Embryonic facial prominence (tissue), 1 donor: ENCODE results near the gene ARMH3.
"Not testable (repeated sequence)": the region's sequence is repeated elsewhere in the genome, so short reads cannot be mapped to it uniquely, and the experiment has no call there.

Experiments
- DNase-seq: peaks from one replicate; pipeline ENCODE4 v3.0.0-alpha.2; 2016; ENCODE audit errors: extremely low spot score

The ARMH3 gene

DNA sequence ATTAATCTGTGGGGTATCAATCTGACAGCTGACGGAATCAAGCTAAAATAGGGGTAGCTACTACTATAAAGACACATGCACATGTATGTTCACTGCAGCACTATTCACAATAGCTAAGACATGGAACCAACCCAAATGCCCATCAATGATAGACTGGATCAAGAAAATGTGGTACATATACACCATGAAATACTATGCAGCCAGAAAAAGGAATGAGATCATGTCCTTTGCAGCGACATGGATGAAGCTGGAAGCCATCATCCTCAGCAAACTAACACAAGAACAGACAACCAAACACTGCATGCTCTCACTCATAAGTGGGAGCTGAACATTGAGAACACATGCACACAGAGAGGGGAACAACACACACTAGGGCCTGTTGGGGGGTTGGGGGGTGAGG, 75.3 kb downstream of the ARMH3 start:
- not testable (repeated sequence) for DNase-seq

GRCh38 chr10:101974091-101974971, 81.6 kb downstream of the ARMH3 start:
- no peak for DNase-seq

GRCh38 chr10:101972761-101973160, 83.2 kb downstream of the ARMH3 start:
- no peak for DNase-seq

GRCh38 chr10:101969412-101969922, 86.5 kb downstream of the ARMH3 start:
- DNase-seq: no peak

DNA sequence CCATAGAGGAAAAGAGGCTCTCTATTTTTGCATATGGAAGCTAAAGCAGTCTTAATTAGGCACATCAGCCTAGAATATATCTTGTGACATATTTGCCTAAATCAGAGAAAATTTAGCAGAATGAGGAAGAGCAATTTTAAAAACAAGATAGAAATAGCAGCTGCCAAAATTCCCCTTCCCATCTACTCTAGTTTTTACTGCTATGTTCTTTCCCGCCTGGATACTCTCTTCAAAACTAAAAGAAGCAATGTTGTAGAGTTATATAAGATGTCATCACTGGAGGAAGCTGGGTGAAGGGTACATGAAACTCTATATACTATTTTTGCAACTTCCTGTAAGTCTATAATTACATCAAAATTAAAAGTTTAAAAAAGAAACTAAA, 87.0 kb downstream of the ARMH3 start:
- no peak for DNase-seq

- no peak for DNase-seq
Observed at GRCh38 chr10:101968286-101968939, 87.6 kb downstream of the ARMH3 start.

DNA sequence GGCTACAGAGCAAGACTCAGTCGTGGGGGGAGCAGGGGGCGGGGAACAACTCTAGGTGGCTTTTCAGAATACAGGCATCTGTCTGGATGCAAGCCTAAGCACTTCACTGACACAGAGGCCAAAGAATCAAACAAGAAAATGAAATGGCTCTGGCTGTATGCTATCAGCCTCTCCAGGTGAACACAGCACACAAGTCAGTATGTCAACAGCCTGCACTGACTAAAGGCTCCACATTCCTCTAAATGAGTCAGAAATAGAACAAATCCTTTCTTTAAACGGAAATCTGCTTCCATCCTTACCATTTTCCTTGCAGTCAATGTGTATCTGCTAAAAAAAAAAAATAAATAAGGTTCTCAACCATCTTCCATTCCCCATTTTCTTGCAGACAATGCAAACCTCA, 88.3 kb downstream of the ARMH3 start:
- DNase-seq: no peak

DNA sequence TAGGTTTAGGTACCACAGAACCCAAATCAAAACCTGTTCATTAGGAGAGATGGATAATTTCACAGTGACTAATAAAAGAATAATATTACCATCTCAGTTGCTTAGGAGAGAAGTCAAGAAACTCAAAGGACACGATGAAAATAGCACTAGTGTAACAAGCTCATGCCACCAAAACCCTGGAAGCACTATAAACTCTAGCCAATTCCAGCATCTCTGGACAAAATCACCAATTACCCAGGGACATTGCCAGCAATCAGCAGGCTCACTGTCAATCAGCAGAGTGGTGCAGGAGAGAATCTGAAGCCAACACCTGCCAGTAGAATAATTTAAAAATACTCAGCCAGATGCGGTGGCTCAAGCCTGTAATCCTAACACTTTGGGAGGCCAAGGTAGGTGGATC, 88.9 kb downstream of the ARMH3 start:
- DNase-seq: no peak

GRCh38 chr10:101965075-101965765, 90.8 kb downstream of the ARMH3 start:
- no peak for DNase-seq

DNA sequence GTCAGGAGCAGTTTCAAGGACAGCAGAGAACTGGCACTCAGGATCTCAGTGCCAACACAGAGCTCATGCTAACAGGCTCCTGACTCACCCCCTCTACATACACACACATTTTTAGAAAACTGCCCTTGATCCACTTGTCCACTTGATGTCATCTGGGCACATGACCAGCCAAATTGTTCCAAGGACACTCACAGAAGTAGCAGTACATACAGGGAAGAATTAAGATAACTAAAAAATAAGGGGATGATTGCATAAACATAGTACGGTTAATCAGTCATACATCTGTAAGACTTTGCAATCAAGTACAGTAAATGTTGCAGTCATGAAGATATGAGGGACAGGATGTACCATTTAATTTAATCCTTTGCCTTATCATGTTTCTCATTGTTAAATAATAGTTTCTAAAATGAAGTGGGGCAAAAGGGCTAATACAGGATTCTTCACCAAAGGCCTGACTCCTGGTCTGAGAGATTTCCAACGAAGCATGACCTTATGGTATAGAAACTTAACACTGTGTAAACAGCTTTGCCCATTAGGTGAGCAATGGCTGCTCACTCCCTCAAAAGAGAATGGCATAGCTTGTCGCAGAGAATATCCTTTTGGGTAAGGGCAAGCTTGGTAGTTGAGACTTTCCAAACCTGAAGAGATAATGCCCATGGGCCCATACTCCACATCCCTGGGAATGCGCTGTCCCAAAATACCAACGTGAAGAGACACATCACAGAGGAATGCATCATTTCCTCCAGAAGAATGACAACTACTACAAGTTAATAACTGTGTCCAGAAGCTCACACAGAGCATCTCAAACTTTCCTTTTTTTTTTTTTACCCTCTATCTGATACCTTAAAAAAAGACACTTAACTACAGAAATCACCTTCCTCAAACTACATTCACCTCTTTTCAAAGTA, 94.1 kb downstream of the ARMH3 start:
- DNase-seq: no peak

DNA sequence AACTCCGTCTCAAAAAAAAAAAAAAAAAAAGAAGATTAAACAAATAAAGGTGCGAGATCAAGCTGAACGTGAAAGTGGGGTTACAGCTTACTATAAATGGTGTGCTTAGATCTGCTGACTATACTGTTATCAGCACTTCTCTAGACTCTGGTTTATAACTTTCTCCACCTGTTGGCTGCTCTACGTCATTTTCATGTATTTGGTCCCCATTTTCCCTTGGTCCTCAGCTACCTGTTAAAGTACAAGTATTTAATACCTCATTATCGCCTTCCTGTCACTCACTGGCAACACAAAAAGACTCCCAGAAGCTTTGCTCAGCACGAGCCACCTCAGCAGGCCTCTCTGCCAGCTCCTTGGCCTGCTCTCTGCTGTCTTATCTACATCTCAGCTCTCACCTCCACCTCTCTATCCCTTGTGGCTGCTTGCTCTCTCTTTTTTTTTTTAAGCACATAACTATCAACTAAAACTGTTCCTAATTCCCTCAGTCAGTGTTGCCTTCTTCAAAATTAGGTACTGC, 95.0 kb downstream of the ARMH3 start:
- DNase-seq: no peak

- DNase-seq: no peak
Observed at GRCh38 chr10:101959346-101959916, 96.5 kb downstream of the ARMH3 start.

GRCh38 chr10:101958691-101959090, 97.3 kb downstream of the ARMH3 start:
- DNase-seq: no peak

GRCh38 chr10:101956898-101957297, 99.1 kb downstream of the ARMH3 start:
- DNase-seq: no peak

GRCh38 chr10:101956117-101956516, 99.9 kb downstream of the ARMH3 start:
- DNase-seq: no peak

- no peak for DNase-seq
Observed at GRCh38 chr10:101952191-101952590, 103.8 kb downstream of the ARMH3 start.

DNA sequence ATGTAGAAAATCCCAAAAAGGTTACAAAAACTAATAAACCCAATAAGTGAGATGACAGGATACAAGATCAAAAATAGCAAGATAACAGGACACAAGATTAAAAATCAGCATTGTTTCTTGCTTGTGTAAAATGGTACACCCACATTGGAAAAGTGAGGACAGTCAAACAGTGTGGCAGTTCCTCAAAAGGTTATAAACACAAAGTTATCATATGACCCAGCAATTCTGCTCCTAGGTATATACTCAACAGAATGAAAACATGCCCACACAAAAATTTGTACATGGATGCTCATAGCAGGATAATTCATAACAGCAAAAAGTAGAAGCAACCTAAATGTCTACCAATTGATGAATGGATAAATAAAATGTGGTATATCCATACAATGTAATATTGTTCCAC, 105.8 kb downstream of the ARMH3 start:
- no peak for DNase-seq

DNA sequence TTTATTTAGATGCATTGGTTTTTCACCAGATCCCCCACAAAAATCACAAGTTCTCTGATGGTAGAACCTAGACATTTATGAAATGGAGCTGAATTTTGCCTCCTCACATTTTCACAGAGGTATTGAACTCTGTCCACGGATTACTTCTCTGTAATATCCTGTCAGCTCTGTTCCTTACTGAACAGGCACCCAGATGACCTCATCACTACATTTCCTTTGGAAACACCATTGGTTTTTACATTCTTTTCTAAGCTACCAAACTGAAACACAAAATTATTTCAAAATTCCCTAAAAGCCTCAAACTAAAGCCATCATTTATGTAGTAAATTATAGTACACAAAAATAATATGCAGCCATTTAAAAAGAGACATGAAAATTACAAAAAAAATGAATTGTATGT, 114.1 kb downstream of the ARMH3 start:
- DNase-seq: no peak

DNA sequence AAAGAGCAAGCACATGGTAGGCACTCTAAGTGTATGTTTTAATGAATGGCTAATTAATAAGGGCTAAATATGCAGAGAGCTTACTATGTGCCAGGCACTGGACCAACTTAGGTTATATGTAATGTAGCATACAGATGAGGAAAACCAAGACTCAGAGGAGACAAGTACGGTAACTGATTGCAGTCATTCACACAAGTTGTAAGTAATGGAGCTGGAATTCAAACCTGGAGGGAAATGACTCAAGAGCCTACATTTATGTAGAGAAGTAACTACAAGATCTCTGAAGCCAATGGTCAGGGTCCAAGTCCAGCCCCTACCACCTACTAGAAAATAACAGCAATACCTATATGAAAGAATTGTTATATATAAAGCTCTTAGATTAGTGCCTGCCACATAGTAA, 115.1 kb downstream of the ARMH3 start:
- DNase-seq: no peak

DNA sequence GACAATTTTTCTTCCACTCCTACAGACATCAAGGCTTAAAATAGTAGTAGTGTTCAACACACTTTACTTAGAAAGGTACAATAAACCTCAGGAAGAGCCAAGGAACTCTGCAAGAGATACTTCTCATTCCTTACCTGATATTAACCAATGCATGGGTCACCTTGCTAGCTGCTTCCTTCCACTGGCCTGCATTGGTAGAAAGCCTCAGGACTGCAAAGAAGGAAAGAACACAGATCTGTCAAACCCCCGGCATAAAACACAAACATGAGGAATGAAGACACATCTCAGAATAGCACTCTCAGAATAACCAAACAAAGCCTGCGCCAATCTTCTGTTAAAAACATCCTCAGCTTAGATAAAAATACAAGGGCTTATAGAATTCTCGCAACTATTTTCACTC, 116.2 kb downstream of the ARMH3 start:
- DNase-seq: no peak
